Gastrocnemius medialis (tissue), 4 donors: ENCODE measurements around the gene LZTS2.

Experiments
- POLR2A ChIP-seq, 2 donors: fragments of 450-650 bp; IDR thresholded peaks; one replicate each; pipeline ENCODE4 v1.6.1; 2017; ENCODE audit warnings: antibody characterized with exemption in 2 of 2, mild to moderate bottlenecking in 2 of 2, moderate library complexity in 2 of 2
- TF ChIP-seq, protein P1 (sequence below), 5 experiments: fragments of 450-650 bp in 3 of 5; fragments of 200-600 bp in 2 of 5; sonication (generic) in 2 of 5; IDR thresholded peaks in 4 of 5; conservative IDR thresholded peaks in 1 of 5; 1 replicate in 4 of 5; 2 replicates in 1 of 5; pipeline ENCODE4 v1.5.1; 2016 to 2019; ENCODE audit warnings: antibody characterized with exemption in 5 of 5, mild to moderate bottlenecking in 3 of 5, moderate library complexity in 3 of 5

DNA sequence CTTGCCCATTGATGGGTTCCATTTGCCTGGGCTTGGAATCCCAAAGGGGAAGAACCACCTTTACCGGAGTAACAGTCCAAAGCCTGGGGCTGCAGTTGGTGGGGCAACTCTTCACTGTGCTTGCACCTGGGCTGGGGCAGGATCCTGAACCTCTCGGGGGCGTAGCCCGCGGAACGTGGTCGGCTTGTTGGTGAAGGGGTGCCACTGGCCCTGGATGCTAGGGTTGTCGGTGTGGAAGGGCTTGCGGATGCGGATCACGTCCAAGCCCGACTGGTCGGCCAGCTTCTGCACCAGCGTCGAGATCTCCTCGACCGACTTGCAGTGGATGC is 13.0 kb upstream of the LZTS2 start:
- TF ChIP-seq, protein P1, sequence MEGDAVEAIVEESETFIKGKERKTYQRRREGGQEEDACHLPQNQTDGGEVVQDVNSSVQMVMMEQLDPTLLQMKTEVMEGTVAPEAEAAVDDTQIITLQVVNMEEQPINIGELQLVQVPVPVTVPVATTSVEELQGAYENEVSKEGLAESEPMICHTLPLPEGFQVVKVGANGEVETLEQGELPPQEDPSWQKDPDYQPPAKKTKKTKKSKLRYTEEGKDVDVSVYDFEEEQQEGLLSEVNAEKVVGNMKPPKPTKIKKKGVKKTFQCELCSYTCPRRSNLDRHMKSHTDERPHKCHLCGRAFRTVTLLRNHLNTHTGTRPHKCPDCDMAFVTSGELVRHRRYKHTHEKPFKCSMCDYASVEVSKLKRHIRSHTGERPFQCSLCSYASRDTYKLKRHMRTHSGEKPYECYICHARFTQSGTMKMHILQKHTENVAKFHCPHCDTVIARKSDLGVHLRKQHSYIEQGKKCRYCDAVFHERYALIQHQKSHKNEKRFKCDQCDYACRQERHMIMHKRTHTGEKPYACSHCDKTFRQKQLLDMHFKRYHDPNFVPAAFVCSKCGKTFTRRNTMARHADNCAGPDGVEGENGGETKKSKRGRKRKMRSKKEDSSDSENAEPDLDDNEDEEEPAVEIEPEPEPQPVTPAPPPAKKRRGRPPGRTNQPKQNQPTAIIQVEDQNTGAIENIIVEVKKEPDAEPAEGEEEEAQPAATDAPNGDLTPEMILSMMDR (IDR thresholded peaks at IDR 0.05 in 4 of 5, conservative IDR thresholded peaks at IDR 0.05 in 1 of 5) = no peak
- TF ChIP-seq POLR2A (IDR thresholded peaks at IDR 0.05) = no peak
